Rectal smooth muscle tissue (tissue), 1 donor: ENCODE data around the gene ACSM6.

Experiments used
- H3K27ac ChIP-seq: one replicate; pipeline ENCODE4 v1.7.0; 2013; ENCODE audit warnings: low read depth, low read length, inconsistent platforms
- H3K27me3 ChIP-seq: one replicate; pipeline ENCODE4 v1.7.0; 2013; ENCODE audit warnings: low read length; ENCODE audit not compliant: control insufficient read depth, insufficient read depth
- H3K36me3 ChIP-seq: one replicate; pipeline ENCODE4 v1.7.0; 2013; ENCODE audit warnings: low read length; ENCODE audit not compliant: control insufficient read depth, insufficient read depth
- H3K4me1 ChIP-seq: one replicate; pipeline ENCODE4 v1.7.0; 2013; ENCODE audit warnings: low read length; ENCODE audit not compliant: control insufficient read depth, insufficient read depth
- H3K4me3 ChIP-seq: one replicate; pipeline ENCODE4 v1.7.0; 2013; ENCODE audit warnings: low read length
- H3K9ac ChIP-seq: one replicate; pipeline ENCODE4 v1.7.0; 2013; ENCODE audit warnings: low read length

ACSM6 gene

GRCh38 chr10:95268438-95268837 lies 74.4 kb downstream of the ACSM6 start:
- H3K36me3 ChIP-seq, result no peaks in the 10 kb centered on the region
- H3K27me3 ChIP-seq, result no peaks in the 10 kb centered on the region
- no peak overlapping the region for H3K4me3 ChIP-seq
- peak overlapping the region; percentile 55 for H3K27ac ChIP-seq
- H3K9ac ChIP-seq, result no peak overlapping the region
- H3K4me1 ChIP-seq, result peaks cover 7% of the 10 kb centered on the region

GRCh38 chr10:95273393-95274312 lies 79.6 kb downstream of the ACSM6 start:
- no peaks in the 10 kb centered on the region for H3K36me3 ChIP-seq
- H3K27ac ChIP-seq, result peak overlapping the region; percentile 59
- no peak overlapping the region for H3K9ac ChIP-seq
- no peak overlapping the region for H3K4me3 ChIP-seq
- no peaks in the 10 kb centered on the region for H3K27me3 ChIP-seq
- peaks cover 7% of the 10 kb centered on the region for H3K4me1 ChIP-seq

- peaks cover 7% of the 10 kb centered on the region for H3K4me1 ChIP-seq
Observed at GRCh38 chr10:95275726-95276366, 81.8 kb downstream of the ACSM6 start.

GRCh38 chr10:95276367-95277200 lies 82.5 kb downstream of the ACSM6 start:
- no peak overlapping the region for H3K9ac ChIP-seq
- H3K36me3 ChIP-seq, result no peaks in the 10 kb centered on the region
- peaks cover 7% of the 10 kb centered on the region for H3K4me1 ChIP-seq
- H3K27me3 ChIP-seq, result no peaks in the 10 kb centered on the region
- no peak overlapping the region for H3K4me3 ChIP-seq
- H3K27ac ChIP-seq, result no peak overlapping the region

More at GRCh38 chr10:95275726-95276366, 81.8 kb downstream of the ACSM6 start:
- H3K4me3 ChIP-seq, result no peak overlapping the region
- H3K27ac ChIP-seq, result no peak overlapping the region
- H3K36me3 ChIP-seq, result no peaks in the 10 kb centered on the region
- no peaks in the 10 kb centered on the region for H3K27me3 ChIP-seq
- no peak overlapping the region for H3K9ac ChIP-seq

- H3K4me3 ChIP-seq, result no peak overlapping the region
- H3K9ac ChIP-seq, result no peak overlapping the region
- H3K27me3 ChIP-seq, result no peaks in the 10 kb centered on the region
- H3K36me3 ChIP-seq, result no peaks in the 10 kb centered on the region
- H3K4me1 ChIP-seq, result peaks cover 7% of the 10 kb centered on the region
- H3K27ac ChIP-seq, result no peak overlapping the region
Observed at GRCh38 chr10:95277201-95277570, 83.1 kb downstream of the ACSM6 start.

- Histone ChIP-seq H3K27me3 (no peaks in the 10 kb centered on the region), H3K9ac (no peak overlapping the region), H3K4me3 (no peak overlapping the region), H3K36me3 (no peaks in the 10 kb centered on the region), H3K4me1 (peaks cover 7% of the 10 kb centered on the region), H3K27ac (peak overlapping the region; percentile 38)
Observed at GRCh38 chr10:95277614-95278013, 83.6 kb downstream of the ACSM6 start.
